NCI-H146 treated with DMSO at 0.1 percent for 48 hours (cell line): Measurements from ENCODE around the gene ITPR1.
A peak's percentile ranks its signal among the peaks of the same experiment; 100 is the strongest.
"Not testable (repeated sequence)": the region's sequence is repeated elsewhere in the genome, so short reads cannot be mapped to it uniquely, and the experiment has no call there.

Experiments used
- DNase-seq: peaks from one replicate; lab custom pipeline; 2025; ENCODE audit not compliant: unreplicated experiment; lab: John Stamatoyannopoulos, UW

The ITPR1 gene

DNA sequence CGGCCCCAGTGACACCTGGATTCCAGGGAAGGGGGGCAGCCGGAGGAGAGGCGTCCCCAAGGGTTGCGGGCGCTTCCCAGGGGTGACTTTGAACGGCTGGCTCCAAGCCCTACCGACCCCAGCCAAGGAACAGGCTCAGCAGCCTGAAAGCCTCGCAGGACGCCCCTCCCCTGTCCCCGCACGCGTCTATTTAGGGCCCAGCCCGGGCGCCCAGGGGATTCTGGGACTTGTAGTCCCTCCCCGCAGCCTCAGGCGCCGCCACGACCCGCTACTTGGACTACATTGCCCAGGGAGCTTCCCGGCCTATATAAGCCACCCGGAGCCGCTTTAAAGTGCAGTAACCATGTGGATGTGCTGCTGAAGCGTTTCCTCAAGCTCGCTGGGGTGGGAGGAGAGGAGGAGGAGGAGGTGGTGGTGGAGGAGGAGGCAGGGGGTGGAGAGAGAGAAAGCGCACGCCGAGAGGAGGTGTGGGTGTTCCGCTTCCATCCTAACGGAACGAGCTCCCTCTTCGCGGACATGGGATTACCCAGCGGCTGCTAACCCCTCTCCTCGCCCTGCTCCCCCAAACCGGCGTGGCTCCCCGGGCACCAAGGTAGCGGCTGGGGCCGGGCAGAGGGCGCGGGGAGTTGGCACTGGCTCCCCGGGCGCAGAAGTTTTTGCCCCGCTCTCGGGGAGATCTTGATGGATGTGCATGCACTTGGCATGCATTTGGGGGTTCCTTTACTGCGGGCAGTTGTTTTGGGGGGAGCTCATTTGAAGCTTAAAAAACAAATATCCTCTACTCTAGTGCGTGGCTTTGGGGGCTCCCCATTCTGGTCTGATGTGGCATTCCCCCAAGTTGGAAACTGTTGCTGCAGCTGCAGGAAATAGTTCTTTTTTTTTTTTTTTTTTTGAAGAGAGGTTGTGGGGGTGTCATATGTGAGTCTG is at the start of gene ITPR1:
ITPR1 (plus strand) TSS at position 335 of the 927 bp plus-strand sequence. CDS start 23,144 bp downstream, outside the sequence.
- DNase-seq: peak; percentile 68

GRCh38 chr3:4447295-4447999 is 45.7 kb upstream of the ITPR1 start:
- DNase-seq: no peak

DNA sequence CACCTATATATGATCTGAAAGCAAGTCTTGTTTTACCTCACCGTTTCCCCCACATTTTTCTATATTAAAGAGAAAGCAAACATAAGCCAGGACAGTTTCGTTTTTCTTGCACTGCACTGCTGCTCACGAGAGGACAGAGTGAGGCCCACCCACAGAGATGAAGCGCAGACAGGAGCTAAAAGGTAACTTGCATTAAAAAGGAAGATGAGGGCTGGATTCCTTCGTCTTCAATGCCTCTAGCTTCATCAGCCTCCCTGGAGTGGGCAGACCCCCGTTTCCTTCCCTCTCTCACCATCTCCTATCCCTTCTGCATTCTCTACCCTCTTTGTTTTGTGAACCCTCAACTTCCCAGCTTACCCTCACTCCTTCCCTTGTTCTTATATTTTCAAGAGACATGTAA is 45.0 kb upstream of the ITPR1 start:
- DNase-seq: no peak

DNA sequence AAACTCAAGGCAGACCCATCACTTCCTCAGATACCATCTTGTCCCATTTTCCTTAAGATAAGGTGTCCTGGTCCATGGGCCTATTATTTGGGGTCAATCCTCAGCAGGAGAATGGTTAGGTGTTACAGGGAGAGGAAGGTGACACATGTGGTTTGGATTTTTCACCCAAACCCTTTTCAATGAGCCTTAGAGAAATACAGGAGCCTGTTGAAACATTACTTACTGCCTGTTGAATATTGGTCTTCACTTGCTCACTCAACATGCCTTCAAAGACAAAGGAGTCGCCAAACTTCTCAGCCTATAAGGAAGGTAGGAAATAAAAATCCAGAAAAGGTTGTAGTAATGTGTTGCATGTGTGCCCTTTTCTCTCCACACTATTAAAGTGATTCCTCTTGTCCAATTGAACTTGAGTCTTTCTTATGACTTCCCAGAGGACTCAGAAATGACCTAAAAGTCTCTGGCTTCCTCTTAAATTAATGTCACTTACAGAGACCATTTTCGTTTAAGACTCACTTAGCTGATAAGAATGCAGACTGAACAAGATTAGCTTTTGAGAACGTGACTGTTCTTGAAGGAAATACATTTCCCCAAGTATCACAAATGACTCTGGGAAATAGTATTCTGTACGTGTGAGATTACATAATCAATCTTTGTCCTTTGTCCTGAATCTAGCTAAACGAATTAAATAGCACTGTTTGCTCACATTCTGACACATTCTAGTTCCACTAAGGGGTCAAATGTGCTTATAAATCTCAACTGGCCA is 43.9 kb upstream of the ITPR1 start:
- DNase-seq: no peak

- DNase-seq: no peak
These were observed 39.0 kb upstream of the ITPR1 start for GRCh38 chr3:4454142-4454541.

DNA sequence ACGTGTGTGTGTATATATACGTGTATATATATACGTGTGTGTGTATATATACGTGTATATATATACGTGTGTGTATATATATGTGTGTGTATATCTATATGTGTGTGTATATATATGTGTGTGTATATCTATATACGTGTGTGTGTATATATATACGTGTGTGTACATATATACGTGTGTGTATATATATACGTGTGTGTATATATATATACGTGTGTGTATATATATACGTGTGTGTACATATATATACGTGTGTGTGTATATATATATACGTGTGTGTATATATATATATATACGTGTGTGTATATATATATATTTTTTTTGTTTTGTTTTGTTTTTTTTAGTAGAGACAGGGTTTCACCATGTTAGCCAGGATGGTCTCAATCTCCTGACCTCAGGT is 36.4 kb upstream of the ITPR1 start:
- not testable (repeated sequence) for DNase-seq

GRCh38 chr3:4458961-4459360 is 34.2 kb upstream of the ITPR1 start:
- DNase-seq: no peak

DNA sequence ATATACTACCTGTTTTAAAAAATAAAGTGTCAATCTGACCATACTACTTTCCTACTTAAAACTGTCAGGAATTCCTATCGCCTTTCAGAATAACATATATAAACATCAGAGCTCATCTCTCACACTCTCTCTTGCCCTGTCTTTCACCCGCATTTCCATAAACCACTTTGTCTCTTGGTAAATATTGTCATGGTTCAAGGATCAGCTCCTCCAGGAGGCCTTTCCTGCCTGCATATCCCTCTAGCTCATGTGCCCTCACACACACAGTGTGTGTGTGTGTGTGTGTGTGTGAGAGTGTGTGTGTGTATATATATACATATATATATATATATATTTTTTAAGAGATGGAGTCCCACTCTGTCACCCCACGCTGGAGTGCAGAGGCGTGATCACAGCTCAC is 32.8 kb upstream of the ITPR1 start:
- DNase-seq: no peak

GRCh38 chr3:4461468-4462090 is 31.6 kb upstream of the ITPR1 start:
- no peak for DNase-seq

GRCh38 chr3:4462369-4463040 is 30.6 kb upstream of the ITPR1 start:
- DNase-seq: no peak

- DNase-seq: no peak
These were observed 28.6 kb upstream of the ITPR1 start for GRCh38 chr3:4464576-4464975.

DNA sequence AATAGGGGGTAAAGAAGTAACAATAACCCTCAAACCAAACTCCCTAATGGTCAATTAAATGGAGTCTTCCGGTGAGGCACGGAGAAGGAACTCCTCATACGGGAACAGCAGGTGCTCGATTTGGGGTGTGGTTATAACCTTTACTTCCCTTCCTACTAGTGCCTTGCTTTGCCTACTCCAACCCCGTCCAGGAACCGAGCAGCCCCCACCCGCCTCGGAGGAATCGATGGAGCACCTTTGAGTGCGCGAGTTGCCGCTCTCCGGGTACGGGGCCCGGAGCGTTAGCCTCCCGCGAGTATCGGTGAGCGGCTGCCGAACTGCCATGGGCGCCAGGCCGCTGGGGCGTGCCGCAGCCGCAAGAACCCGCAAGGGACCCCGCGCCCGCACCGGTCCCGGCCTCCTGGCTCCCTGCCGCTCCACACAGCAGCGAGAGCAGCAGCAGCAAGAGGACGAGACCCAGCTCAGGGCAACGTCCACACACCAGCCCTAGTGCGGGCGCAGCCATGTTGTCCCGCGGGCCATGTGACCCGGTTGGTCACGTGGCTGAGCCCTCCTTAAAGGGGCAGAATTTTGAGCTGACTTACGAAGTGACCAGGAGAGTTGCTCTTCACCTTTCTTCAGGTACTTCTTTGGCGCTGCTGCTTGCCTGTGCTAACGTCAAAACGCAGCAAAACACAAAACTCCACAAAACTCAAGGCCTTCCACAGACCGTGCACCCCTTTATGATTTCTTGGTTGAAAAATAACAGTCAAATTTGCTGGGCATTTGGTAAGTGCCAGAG is 26.2 kb upstream of the ITPR1 start, which contains the start of gene SUMF1:
SUMF1 (minus strand) TSS at position 529 of the 781 bp plus-strand sequence; CDS start at position 505, 24 bp downstream.
- DNase-seq: peak; percentile 52

- no peak for DNase-seq
These were observed 25.7 kb upstream of the ITPR1 start for GRCh38 chr3:4467522-4467867.

- DNase-seq: no peak
These were observed 21.2 kb upstream of the ITPR1 start for GRCh38 chr3:4471907-4472306.

DNA sequence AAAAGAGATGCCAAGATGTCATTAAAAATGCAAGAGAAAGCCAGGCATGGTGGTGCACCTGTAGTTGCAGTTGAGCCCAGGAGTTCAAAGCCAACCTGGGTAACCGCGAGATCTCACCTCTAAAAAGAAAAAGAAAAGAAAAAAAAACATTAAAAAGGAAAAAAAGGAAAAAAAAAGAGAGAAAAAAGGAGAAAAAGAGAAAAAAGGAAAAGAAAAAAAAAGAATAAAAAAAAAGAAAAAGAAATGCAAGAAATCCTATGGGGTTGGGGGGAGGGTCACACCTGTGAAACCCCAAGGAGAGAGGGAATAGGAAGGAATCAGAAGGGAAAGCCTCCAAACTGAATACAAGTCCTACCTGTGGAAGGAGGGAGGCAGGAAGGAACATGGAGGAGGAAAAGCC is 20.8 kb upstream of the ITPR1 start:
- no peak for DNase-seq

GRCh38 chr3:4472766-4473165 is 20.4 kb upstream of the ITPR1 start:
- DNase-seq: no peak

GRCh38 chr3:4474683-4475490 is 18.3 kb upstream of the ITPR1 start:
- DNase-seq: no peak

- DNase-seq: no peak
These were observed 17.3 kb upstream of the ITPR1 start for GRCh38 chr3:4475804-4476203.

DNA sequence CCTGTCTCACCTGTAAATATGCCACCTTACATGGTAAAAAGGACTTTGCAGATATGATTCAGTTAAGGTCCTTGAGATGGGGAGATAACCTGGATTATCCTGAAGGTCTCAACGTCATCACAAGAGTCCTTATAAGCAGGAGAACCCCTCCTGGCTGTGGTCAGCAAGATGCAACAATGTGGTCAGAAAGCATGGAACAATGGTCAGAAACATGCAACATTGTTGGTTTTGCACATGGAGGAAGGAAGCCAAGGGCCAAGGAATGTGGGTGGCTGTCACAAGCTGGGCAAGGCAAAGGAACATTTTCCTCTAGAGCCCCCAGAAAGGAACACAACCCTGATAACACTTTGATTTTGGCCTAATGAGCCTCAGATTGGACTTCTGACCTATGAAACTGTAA is 16.7 kb upstream of the ITPR1 start:
- DNase-seq: no peak
